Activated T-helper 1 cell treated with Interleukin-2 at 50 U/mL for 16 hours (primary cell): ENCODE measurements around the gene MAMSTR.

ENCODE experiments used
- DNase-seq: peaks from one replicate; pipeline ENCODE4 v3.0.0-alpha.2; 2020; ENCODE audit warnings: low read depth

The MAMSTR gene

GRCh38 chr19:48746110-48746509 is 26.6 kb upstream of the MAMSTR start:
- no peak for DNase-seq

GRCh38 chr19:48745208-48745995 is 25.9 kb upstream of the MAMSTR start:
- no peak for DNase-seq

- DNase-seq, result no peak
Observed at GRCh38 chr19:48742096-48742495, 22.6 kb upstream of the MAMSTR start.

GRCh38 chr19:48741129-48741999 is 21.8 kb upstream of the MAMSTR start:
- DNase-seq, result no peak

GRCh38 chr19:48740164-48740972 is 20.8 kb upstream of the MAMSTR start, which contains the start of gene RASIP1:
Gene RASIP1 (minus strand): TSS chr19:48740610. CDS start chr19:48740282, 328 bp downstream.
- no peak for DNase-seq

DNA sequence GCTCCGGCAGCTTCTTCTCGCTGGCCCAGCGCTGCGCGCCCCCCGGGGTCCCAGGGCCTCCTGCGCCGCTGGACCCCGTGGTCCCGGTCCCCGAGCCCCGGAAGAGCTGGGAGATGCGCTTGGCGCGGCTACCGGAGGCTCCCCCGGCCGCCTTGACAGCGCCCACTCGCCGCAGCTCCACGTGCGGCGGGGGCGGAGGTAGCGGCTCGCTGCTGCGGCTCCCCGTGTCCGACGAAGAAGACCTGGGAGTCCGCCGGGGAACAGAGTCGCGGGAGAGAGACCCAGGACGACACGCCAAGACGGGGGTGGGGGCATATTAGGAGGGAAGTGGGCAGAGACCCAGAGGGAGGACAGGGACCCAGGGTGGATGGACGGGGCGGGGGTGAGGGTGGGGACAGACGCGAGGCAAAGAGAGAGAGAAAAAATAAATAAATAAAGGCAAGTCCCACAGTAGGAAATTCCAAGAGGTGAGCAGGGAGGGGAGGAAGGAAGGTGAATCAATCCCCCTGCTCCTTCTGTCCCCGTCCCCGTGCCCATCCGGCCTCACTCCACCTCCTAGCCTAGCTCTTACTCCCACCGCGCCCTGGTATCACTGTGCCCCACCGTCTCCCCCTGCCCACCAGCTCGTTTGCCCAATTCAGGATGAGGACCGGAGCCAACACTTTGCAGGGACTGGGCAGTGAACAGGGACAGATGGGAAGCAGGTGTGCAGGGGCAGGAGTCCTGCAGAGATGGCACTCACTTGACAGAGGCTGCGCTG is 20.1 kb upstream of the MAMSTR start:
- no peak for DNase-seq

DNA sequence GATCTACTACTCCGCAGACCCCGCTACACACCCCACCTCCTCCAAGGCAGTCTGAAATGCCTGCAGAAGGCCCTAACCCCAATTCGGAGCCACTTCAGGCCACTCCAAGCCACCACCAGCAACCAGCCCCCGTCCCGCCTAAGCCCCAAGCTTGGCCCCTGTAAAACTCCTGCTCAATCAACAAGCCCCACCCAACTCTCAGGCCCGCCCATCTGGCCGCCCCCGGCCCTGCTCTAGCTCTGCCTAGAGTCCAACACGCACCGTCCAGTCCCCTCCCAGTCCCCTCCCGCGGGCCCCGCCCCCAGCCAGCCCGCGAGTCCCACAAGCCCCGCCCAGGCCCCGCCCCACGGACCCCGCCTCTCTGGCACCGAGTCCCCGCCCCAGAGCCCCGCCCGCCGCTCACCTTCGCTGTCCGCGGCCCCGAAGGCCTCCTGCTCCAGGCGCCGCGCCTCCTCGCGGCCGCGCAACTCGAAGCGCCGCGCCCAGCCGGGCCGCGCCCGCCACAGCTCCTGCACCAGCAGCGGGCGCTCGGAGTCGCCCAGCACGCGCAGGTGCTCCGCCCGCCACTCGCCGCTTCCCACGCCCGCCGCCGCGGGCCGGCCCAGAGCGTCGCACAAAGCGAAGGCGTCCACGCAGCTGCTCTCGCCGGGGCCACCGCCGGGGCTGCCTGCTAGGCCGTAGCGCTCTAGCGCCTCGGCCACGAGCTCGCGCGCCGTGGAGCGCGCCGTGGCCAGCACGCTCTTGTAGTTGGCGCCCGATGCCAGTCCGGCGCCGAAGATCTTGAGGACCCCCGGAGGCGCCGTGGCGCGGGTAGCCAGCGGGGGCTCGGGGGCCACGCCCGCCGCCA is 19.3 kb upstream of the MAMSTR start:
- peak; percentile 88 for DNase-seq

DNA sequence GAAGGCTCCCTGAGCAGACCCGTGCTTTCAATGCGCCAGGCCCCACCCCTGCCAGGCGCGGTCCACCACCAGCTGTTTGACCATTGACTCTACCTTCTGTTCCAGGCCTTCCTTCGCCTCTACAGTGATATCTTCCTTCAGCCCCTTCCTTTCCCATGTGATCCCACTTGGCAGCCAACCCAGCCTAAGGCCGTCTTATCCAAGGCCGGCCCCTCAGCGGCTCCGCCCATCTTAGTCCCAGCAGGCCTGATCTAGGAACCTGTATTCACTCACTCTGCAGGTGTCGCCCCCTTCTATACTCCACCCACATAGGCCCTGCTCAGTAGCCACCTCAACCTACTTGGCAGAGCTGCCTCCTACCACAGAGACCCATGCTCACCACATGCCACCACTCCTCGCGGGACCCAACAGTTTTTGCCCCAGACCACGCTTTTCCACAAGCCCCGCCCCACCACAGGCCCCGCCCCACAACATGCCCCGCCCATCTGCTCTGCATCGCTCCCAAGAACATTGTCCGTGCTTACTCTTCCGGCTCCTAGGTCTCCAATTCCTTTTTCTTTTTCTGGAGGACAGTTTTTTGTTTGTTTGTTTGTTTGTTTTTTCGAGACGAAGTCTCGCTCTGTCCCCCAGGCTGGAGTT is 18.0 kb upstream of the MAMSTR start:
- no peak for DNase-seq

DNA sequence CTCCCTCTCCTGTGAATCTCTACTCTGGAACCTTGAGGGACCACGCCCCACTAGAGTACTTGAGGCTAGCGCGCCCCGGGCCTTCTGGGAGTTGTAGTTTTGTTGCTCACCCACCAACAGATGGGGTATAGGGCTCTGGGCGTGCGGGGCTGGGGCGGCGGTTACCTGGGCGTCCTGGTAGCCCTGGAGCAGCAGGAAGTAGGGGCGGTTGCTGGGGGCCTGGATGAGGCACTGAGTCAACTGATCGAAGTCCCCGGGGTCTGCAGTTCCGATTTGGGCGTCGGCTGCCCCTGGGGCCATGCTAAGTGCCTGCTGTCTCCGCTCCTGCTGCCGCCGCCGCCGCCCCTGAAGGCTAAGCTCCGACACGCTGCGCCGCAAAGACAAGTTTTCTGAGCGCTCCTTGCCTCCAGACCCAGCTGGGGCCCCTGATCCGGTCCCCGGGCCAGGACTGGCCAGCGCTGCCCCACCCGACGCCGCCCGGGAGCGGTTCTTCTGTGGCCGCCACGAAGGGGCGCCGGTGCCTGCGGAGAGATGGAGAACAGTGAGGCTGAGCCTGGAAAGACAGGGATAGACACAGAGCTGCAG is 15.6 kb upstream of the MAMSTR start:
- no peak for DNase-seq

DNA sequence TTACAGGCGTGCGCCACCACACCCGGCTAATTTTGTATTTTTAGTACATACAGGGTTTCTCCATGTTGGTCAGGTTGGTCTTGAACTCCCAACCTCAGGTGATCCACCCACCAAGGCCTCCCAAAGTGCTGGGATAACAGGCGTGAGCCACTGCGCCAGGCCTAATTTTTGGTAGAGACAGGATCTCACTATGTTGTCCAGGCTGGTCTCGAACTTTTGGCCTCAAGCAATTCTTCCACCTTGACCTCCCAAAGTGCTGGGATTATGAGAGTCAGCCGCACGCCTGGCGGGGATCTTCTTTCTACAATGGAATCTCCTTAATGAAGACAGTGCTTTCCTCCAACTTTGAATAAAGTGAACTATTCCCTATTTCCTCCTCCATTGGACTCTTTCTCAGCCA is 15.1 kb upstream of the MAMSTR start:
- DNase-seq, result no peak

- DNase-seq, result no peak
Observed at GRCh38 chr19:48731452-48731851, 11.9 kb upstream of the MAMSTR start.

DNA sequence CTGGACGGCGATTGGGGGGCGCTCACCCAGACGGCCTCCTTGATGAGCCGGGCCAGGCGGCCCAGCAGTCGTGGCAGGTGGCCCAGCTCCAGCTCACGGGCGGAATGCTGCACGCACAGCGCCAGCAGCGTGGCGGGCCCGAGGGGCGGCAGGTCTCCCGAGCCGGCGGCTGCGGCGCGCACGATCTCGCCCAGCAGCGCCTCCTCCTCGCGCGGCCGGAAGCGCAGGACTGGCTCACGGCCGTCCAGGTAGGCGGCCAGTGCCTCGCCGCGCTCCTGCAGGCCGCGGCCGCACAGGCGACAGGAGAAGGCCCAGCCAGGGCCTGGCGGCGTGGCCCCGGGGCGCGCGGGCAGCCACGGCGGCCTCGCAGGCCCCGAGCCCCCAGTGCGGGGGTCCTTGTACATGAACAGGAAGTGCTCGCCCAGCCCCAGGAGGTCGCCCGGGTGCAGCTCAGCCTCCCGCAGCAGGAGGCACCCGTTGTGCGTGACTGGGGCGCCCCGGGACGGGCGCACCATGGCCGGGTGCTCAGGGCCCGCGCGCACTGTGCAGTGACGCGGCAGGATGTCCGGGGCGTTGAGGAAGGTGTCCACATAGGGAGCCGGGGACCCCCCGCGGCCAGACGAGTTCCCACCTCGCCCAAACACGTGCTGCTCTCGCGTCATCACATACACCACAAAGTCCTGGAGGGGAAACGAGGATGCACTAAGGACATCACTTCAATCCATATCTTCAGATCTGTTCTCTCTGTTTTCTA is 9.6 kb upstream of the MAMSTR start:
- no peak for DNase-seq

GRCh38 chr19:48726556-48726955 is 7.0 kb upstream of the MAMSTR start:
- no peak for DNase-seq

DNA sequence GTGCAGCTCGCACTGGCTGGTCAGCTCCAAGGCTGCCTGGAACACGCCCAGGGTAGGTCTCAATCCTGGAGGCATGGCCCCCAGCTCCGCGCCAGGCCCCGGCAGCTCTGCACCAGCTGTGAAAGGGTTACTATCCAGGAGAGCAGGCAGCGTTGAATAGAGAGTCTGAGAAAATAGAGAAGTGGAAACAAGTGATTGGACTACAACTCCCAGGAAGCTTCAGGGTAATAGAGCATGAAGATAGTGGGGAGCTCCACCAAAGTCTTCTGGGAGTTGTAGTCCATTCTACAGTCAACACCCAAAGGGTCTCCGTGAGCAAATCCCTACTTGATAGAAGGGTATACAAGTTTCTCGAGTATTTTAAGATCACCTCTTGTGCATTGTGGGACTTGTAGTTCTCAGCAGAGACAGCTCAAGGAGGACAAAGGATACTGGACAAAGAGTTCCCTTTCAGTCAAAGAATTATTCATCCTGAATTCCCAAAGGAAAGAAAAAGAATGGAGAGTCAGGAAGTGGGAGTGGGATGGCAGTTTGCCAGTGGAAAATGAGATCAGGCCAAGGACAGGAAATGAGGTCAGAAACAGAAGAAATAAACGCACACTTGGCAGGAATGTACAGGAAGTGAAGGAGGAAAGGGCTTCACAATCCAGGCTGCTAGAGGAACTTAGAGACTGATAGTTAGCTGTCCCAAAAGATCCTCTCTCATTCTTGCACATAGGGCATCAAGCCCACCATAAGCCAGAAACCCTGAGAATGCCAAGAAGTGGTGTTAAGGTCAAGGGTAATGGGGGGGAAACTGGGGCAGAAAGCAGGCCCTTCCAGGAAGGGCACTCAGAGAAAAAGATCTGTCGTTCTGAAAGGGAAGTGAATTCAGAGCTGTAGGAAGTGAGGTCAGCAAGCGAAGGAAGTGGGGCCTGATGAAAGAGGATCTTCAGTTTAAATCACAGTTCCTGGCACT is 5.5 kb upstream of the MAMSTR start:
- DNase-seq, result no peak

GRCh38 chr19:48722196-48722708 is 2.7 kb upstream of the MAMSTR start:
- DNase-seq, result no peak

DNA sequence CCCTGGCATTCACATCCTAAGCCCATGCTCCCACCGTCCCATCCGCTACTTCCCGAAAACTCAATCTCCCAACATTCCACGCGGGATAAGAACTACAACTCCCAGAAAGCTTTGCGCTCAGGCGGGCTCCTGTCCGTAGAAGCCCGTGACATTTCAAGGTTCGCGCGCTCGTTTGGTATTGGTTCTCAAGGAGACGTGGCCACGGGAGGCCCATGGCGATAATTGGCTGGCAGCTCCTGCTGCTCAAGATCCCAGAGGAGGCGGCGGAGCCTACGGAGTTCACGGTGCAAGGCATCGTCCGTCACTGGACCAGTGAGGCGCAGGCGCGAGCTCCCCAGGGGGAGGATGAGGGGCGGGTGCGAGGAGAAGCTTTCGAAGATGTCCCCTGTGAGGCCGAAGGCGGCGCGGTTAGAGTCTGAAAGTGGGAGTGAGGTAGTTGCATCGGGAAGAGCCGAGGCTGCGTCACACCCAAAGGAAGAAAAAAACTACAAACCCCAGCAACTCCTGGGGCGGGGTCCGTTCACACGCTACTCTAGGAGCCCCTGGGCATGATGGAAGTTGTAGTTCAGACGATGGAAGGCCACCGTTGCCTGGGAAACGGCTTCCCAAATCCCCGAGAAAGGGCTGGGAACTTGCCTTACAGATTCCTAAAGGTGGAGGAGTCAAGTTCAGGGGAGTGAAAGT is 1.2 kb upstream of the MAMSTR start:
- DNase-seq, result peak; percentile 79

GRCh38 chr19:48720251-48720612 is 707 bp upstream of the MAMSTR start:
- no peak for DNase-seq
